HL-60 (cell line): Measurements from ENCODE around the gene OR4N2.
"Not testable (repeated sequence)": the region's sequence is repeated elsewhere in the genome, so short reads cannot be mapped to it uniquely, and the experiment has no call there.

Experiments
- CTCF ChIP-seq: IDR thresholded peaks from one replicate; pipeline ENCODE4 v1.5.1; 2011; ENCODE audit warnings: low read length, control low read depth, inconsistent platforms; ENCODE audit not compliant: insufficient read depth
- POLR2AphosphoS5 ChIP-seq: IDR thresholded peaks from 2 replicates; pipeline ENCODE4 v1.6.1; 2012; ENCODE audit warnings: low read depth
- REST ChIP-seq: IDR thresholded peaks from 2 replicates; pipeline ENCODE4 v1.6.1; 2012; ENCODE audit warnings: low read depth; ENCODE audit not compliant: insufficient replicate concordance

GRCh38 chr14:19866061-19866669, 62.6 kb downstream of the OR4N2 start:
- not testable (repeated sequence) for TF ChIP-seq CTCF, POLR2AphosphoS5, REST
